ENCODE data around the gene PPP1R14C. TPM values are rescaled to one million over a fixed set of nuclear protein-coding genes. Genes with fewer than 3 reads are reported as not detected.

PPP1R14C gene
- total and polyA plus RNA-seq, 2 experiments from 2014 or later: 1.1 to 1.4 TPM

- ATAC-seq (no peak), DNase-seq (ENCODE audit: low spot score) (no peak)
- H3K27ac ChIP-seq (ENCODE audit: low read depth): no peak overlapping the region
- no peaks in the 10 kb centered on the region for H3K27me3 Mint-ChIP-seq (ENCODE audit: insufficient read depth, low read depth, poor library complexity)
- H3K9me3 Mint-ChIP-seq: no peaks in the 10 kb centered on the region
- H2AFZ ChIP-seq: 0 out of 2 replicates have a peak overlapping the region, but pooled peaks have one; percentile 32
- no peaks in the 10 kb centered on the region for H3F3A ChIP-seq (replicated peaks; ENCODE audit: low read depth)
- H3K79me2 ChIP-seq (replicated peaks; ENCODE audit: insufficient read depth): no peaks in the 10 kb centered on the region
- no peaks in the 10 kb centered on the region for H4K20me1 ChIP-seq (replicated peaks; ENCODE audit: insufficient read depth)
- H3K4me2 ChIP-seq: no peak overlapping the region
- no peaks in the 10 kb centered on the region for H3K4me1 ChIP-seq (ENCODE audit: insufficient read depth)
- TF ChIP-seq NANOG (IDR thresholded peaks at IDR 0.05; ENCODE audit: borderline replicate concordance) (no peak), ZNF114 (CRISPR knock-in tag; IDR thresholded peaks at IDR 0.05) (no peak), CREB1 (CRISPR knock-in tag; IDR thresholded peaks at IDR 0.05; ENCODE audit: low read depth) (no peak), JUNB (IDR thresholded peaks at IDR 0.05; ENCODE audit: unreplicated experiment) (no peak), EZH2 (IDR thresholded peaks at IDR 0.05; ENCODE audit: low read depth, unreplicated experiment) (no peak)
- TF ChIP-seq, protein P1, sequence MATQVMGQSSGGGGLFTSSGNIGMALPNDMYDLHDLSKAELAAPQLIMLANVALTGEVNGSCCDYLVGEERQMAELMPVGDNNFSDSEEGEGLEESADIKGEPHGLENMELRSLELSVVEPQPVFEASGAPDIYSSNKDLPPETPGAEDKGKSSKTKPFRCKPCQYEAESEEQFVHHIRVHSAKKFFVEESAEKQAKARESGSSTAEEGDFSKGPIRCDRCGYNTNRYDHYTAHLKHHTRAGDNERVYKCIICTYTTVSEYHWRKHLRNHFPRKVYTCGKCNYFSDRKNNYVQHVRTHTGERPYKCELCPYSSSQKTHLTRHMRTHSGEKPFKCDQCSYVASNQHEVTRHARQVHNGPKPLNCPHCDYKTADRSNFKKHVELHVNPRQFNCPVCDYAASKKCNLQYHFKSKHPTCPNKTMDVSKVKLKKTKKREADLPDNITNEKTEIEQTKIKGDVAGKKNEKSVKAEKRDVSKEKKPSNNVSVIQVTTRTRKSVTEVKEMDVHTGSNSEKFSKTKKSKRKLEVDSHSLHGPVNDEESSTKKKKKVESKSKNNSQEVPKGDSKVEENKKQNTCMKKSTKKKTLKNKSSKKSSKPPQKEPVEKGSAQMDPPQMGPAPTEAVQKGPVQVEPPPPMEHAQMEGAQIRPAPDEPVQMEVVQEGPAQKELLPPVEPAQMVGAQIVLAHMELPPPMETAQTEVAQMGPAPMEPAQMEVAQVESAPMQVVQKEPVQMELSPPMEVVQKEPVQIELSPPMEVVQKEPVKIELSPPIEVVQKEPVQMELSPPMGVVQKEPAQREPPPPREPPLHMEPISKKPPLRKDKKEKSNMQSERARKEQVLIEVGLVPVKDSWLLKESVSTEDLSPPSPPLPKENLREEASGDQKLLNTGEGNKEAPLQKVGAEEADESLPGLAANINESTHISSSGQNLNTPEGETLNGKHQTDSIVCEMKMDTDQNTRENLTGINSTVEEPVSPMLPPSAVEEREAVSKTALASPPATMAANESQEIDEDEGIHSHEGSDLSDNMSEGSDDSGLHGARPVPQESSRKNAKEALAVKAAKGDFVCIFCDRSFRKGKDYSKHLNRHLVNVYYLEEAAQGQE (IDR thresholded peaks at IDR 0.05; ENCODE audit: unreplicated experiment): no peak
- H3K4me3 ChIP-seq: no peak overlapping the region
- H3K36me3 ChIP-seq (ENCODE audit: insufficient read depth): no peaks in the 10 kb centered on the region
- H3K9me2 ChIP-seq (ENCODE audit: insufficient read depth): no peaks in the 10 kb centered on the region
- no peak overlapping the region for H3K4me3 Mint-ChIP-seq
- H3K4me1 Mint-ChIP-seq: no peaks in the 10 kb centered on the region
- no peak overlapping the region for H3K27ac Mint-ChIP-seq
- H3K36me3 Mint-ChIP-seq (ENCODE audit: low read depth): no peaks in the 10 kb centered on the region
- H3K27me3 ChIP-seq (ENCODE audit: insufficient read depth): no peaks in the 10 kb centered on the region
These were observed 26.8 kb downstream of the PPP1R14C start for GRCh38 chr6:150169609-150170008.

- H3F3A ChIP-seq (replicated peaks; ENCODE audit: low read depth): no peaks in the 10 kb centered on the region
- Mint-ChIP-seq H3K4me3 (no peak overlapping the region), H3K27me3 (ENCODE audit: insufficient read depth, low read depth, poor library complexity) (no peaks in the 10 kb centered on the region), H3K4me1 (no peaks in the 10 kb centered on the region), H3K36me3 (ENCODE audit: low read depth) (no peaks in the 10 kb centered on the region), H3K9me3 (no peaks in the 10 kb centered on the region), H3K27ac (no peak overlapping the region)
- no peak overlapping the region for H3K4me3 ChIP-seq
- no peak overlapping the region for H2AFZ ChIP-seq
- H3K27me3 ChIP-seq (ENCODE audit: insufficient read depth): no peaks in the 10 kb centered on the region
- no peaks in the 10 kb centered on the region for H3K36me3 ChIP-seq (ENCODE audit: insufficient read depth)
- DNase-seq (ENCODE audit: low spot score): no peak
- no peak overlapping the region for H3K4me2 ChIP-seq
- no peaks in the 10 kb centered on the region for H4K20me1 ChIP-seq (replicated peaks; ENCODE audit: insufficient read depth)
- H3K27ac ChIP-seq (ENCODE audit: low read depth): no peak overlapping the region
- no peak for ATAC-seq
- no peaks in the 10 kb centered on the region for H3K79me2 ChIP-seq (replicated peaks; ENCODE audit: insufficient read depth)
- no peaks in the 10 kb centered on the region for H3K4me1 ChIP-seq (ENCODE audit: insufficient read depth)
- H3K9me2 ChIP-seq (ENCODE audit: insufficient read depth): no peaks in the 10 kb centered on the region
- TF ChIP-seq EZH2 (IDR thresholded peaks at IDR 0.05; ENCODE audit: low read depth, unreplicated experiment): no peak
- TF ChIP-seq ZNF331 (CRISPR knock-in tag; IDR thresholded peaks at IDR 0.05; ENCODE audit: low read depth): no peak
- TF ChIP-seq NANOG (IDR thresholded peaks at IDR 0.05; ENCODE audit: borderline replicate concordance): no peak
- TF ChIP-seq, protein P1 (IDR thresholded peaks at IDR 0.05; ENCODE audit: unreplicated experiment): no peak
- TF ChIP-seq EZH2phosphoT487 (IDR thresholded peaks at IDR 0.05; ENCODE audit: unreplicated experiment): no peak
- TF ChIP-seq JUNB (IDR thresholded peaks at IDR 0.05; ENCODE audit: unreplicated experiment): no peak
- TF ChIP-seq CTCF (conservative IDR thresholded peaks at IDR 0.05; ENCODE audit: low read depth in 2 of 2): no peak
These were observed 30.1 kb downstream of the PPP1R14C start for GRCh38 chr6:150172929-150173328.
